ENCODE data around the gene SSR4.

Gene SSR4

DNA sequence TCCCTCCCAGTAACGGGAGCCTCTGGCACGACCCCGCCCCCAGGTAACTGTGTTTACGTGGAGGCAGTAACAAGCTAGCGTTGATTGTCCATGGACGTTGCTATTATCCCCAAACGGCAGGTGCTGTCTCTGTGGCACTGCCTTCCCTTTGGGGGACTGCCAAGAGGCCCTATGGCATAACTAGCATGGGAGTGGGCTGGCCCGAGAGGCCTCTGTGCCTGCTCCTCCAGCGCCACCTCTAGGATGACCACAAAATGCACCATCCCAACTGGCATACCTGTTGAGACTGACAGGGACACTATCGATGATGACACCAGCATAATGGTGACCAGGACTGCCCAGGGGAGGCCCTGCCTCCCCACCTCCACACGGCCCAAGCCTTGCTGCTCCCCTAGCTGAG, 12.2 kb upstream of the SSR4 start:
- DNase-seq: no peak

DNA sequence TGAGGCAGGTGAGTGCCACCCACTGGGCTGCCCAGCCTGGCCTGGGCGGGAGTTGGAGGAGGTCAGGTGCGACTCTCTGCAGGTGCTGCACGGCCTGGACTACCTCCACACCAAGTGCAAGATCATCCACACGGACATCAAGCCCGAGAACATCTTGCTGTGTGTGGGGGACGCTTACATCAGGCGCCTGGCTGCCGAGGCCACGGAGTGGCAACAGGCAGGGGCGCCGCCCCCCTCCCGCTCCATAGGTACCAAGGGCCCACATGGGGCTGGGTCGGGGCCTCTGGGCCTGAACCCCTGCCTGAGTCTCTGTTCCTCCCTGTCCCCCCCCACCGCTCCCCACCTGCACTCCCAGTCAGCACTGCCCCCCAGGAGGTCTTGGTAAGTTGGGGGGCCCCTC, 11.6 kb upstream of the SSR4 start:
- no peak for DNase-seq

DNA sequence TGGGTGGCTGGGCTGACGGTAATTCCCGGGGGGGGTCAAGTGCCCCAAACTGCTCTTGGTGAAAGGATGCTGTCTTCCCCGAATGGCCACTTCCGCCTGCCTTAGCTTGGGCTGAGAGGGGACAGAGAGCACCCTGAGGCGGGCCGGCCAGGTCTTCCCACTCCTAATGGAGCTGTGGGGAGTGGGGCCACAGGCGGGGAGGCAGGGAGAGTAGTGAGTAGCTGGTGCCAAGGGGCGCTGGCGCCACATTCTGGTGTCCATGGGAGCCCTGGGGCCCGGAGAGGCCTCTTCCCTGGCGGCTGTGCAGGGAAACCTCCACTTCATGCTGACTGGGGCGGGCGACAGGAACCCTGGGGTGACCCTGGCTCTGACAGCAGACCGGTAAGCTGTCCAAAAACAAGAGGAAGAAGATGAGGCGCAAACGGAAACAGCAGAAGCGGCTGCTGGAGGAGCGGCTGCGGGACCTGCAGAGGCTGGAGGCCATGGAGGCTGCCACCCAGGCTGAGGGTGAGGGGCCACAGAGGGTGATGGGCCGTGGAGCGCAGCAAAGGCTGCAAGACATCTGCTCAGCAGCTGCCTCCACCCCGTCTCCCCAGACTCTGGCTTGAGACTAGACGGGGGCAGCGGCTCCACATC, 11.0 kb upstream of the SSR4 start:
- DNase-seq: no peak

DNA sequence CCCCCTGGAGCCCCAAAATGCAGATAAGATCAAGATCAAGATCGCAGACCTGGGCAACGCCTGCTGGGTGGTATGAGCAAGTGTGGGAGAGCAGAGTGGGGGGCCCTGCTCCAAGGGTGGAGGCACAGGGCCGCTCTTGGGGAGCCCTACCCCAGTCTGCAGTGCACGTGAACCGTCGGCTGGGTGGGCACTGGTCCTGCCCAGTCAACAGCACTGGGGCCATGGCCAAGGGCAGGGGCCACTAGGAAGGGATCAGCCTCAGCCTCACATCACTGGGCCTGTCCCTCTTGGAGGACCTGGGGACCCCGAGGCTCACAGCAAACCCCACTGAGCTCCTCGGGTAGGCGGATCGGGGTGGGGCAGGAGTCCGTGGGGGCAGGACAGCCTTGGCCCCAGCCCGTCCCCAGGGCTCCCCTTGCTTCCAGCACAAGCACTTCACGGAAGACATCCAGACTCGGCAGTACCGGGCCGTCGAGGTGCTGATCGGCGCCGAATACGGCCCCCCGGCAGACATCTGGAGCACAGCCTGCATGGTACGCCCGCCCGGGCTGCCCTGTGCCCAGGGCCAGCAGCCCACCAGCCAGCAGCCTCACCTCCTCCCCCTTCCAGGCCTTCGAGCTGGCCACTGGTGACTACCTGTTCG, 10.0 kb upstream of the SSR4 start:
- DNase-seq: no peak

DNA sequence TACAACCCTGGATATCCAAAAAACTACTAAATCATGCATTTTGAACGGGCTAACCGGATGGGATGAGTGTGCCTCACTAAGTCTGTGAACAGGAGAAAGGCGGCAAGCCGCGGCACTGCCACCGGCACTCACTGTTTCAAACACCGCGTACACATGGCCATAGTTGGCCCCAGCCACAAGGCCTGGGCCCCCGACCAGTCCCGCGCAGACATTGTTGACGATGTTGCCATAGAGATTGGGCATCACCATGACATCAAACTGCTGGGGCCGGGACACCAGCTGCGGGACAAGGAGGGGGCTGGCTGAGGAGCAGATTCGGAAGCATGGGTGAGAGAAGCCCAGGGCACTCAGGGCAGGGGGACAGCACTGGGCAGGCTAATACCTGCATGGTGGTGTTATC, 7.8 kb upstream of the SSR4 start:
- no peak for DNase-seq

DNA sequence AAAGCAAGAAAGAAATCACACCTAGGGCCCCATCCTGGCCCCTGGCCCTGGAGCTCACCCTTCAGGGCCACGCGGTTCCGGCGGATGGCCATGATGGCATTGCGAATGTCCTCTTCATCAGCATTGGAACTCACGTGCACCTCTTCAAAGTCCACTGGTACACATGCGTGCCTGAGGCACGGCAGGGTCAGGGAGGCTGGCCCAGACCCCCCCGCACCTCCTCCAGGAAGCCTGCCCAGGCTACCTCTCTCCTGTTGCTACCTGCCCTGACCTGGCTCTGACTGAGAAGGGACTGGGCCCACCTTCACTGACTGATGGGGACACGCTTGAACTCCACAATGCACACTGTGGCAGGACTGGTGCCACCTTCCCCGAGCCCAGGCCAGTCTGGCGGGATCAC, 4.8 kb upstream of the SSR4 start:
- DNase-seq: no peak

DNA sequence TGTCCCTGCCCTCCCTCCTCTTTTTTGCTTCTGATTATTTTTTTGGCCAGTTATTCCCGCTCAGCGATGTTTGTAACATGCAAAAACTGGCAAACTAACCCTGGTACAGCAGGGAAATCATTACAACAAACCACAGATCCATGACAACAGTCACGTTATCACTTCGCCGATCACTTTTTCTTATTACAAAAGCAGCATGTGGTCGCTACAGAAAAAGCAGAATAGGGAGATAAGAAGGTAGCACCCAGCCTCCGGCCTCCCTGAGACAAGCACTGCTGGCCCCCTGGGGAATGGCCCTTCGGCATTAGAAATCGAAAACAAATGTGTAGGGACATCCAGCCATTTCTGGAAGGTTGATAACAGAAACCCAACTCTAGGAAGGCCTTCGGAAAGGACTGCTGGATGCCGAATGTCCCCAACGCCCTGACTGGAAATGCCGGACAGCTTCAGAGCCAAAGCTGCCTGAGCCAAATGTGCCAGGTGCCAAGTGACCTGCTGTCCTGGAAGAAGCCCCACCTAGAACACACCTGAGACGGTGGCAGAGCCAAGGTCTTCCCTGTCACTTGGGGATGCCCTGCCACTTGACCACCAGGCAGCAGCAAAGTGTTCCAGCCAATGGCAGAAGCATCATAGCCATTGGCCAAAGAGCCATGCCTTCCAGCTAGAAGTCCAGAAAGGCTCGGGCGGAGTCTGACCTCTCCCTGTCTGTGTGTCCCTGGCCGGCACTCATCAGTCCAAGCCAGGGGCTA, 3.2 kb upstream of the SSR4 start:
- DNase-seq: no peak

DNA sequence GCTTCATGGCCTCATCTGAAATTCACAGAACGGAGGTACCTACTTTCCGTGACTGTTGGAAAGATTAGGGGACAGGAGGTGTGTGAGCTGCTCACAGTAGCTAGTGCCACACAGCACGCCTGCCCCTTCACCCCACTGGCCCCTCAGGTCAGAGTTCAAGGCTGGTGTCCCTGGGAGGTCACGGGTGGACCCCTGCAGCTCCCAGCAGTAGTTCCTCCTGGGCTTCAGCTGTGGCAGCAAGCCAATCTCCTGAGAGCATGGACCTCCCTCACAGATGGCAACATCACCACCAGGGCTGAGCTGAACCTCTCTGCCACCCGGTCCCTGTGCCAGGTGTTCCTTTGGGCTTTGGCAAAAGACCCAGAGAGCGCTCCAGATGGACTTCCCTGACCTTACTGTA, 2.1 kb upstream of the SSR4 start:
- no peak for DNase-seq

DNA sequence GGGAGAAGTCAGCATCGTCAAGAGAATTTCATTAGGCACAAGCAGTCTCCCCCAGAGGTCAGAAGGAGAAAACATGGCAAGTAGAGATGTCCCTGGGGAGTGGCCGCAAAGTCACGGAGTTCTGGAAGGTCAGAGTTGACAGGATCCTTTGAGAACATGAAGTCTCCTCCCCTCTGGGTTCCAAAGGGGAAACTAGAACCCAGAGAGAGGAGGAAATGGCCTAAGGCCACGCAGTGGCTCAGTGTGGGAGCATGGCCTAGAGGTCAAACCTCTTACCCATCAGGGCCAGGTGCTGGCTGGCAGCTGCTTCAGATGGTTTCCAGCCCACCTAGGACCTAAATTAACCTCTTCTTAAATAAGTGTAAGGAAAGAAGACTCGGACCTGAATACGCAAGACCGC, 1.2 kb upstream of the SSR4 start:
- DNase-seq: no peak

DNA sequence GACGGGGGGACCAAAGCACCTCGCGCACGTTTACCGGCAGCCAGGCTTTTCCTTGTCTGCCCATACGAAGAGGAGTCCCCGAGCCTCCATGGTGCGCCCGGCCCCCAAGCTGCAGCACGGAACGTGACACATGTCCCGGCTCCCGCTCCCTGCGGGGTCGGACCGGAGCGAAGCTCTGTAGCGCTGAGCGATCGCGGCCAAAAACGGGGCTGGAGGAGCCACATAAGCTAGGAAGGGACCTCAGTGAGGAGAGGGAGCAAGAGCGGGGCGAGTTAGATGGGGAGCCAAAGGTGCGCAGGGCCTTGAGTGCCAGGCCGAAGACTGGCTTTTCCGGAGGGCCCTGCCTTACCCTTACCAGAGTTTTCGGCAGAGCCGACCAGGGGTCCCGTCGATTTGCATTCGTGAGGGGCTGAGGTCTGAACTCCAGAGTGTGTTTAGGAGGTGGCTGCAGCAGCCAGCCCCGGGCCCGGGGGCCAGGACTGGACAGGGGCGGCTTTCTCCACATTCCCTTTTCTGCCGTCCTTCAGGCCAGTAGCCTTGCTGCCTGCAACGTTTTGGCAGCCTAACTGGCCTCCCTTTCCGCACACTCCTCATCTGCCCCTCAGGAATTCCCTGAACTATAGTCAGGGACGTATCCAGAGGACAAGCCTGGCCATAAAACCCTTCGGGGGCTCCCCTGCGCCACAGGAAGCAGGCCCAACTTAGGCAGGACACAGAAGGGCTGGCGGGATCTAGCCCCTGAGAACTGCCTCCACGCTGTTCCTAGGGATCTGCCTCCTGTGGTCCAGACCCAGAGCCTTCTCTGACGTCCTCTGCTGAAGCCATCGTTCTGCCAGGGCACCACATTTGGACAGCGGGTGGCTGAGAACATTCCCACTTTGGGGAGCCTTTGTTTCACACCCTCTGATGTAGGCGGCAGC, 689 bp downstream of the SSR4 start:
- DNase-seq: no peak

DNA sequence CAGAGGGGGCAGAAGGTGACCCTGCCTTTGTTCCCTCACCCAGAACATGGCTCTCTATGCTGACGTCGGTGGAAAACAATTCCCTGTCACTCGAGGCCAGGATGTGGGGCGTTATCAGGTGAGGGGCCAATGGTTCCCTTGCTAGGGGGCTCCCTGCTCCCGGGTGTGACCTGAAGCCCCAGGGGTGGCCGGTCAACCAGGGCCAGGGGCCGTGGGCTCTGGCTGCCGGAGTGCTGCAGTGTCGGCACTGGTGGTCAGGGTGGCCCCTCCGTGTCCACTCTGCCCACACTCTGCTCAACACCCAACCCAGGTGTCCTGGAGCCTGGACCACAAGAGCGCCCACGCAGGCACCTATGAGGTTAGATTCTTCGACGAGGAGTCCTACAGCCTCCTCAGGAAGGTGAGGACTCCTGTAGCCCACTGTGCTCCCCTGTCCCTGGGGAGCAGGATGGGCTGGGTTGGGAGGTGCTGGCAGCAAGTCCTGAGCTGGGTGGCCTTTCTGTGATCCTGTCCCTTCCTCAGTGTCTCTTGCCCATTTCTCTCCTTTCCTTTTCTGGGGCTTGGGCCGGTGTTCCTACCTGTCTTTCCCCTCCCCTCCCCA, 3.0 kb downstream of the SSR4 start:
- no peak for DNase-seq

DNA sequence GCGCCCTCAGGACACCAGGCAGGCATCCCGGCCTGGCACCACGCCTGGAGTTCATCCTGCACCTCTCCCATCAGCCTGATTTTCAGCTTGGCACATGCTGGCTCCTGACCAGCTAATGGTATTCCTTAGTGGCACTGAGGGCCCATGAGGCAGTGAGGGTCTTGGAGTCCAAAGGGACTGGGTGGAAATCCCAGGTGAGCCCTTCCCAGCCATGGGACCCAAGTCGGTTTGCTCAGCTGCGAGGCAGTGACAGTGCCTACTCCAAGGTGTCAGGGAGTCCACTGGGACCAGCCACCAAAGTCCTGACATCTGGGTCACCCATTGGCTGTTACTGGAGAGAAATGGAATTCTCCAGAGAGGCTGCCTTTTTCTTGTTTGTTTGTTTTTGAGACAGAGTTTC, 4.9 kb downstream of the SSR4 start:
- no peak for DNase-seq

DNA sequence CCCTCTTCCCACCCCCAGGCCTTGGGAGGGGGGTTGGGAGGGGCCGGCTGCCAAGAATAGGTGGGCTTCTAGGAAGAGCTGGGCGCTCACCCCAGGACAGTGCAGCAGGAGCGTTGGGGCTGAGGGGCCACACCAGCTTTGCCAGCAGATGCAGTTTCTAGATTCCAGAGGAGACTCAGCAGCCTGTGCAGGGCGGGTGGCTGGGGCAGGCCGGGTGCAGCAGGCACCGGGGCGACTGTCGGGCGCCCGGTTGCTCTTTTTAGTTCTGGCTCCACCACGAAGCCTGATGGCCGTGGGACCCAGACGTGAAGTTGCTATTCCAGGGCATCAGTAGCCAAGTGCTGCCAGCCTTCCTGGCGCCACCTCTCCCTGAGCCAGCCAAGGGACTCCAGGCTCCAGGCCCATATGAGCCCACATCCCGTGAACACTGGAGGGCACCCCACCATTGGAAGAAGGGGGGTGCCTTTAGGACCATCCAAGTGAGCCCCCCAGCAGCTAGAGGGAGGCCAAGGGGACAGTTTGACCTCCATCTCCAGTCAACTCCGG, 5.8 kb downstream of the SSR4 start:
- DNase-seq: no peak

DNA sequence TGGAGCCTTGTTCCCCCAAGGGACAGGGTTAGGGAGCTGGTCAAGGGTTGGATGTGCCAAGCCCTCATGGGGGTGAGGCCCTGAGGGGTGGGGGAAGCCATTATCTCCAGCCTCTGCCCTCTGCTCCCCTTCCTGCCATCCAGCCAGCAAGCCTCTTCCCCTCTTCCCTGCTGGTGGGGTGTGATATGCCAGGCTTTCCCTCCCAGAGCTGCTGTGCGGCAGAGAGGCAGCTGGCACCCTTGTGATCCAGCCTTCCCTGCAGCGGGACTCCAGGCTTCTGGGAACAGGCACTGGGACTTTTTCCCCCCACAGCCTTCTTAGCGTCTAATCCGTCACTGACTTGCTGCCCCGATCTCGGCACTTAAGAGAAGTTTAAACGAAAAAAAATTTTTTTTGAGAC, 6.3 kb downstream of the SSR4 start:
- no peak for DNase-seq

DNA sequence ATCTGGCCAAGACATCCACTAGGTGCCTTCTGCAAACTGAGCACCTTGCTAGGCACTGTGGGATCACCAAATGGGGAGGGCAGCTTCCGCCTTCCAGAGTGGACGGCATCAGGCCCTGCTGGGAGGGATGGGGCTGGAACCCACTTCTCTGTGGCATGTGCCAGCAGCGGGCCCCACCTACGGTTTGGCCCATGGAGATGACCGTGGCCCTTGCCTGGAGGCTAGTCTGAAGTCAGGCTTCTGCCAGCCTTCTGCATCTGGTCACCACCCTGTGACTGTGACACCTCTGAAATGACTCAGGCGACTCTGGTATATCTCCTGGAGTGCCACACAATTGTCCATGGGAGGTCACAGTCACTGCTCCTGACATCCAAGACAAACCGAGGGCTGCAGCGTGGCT, 7.2 kb downstream of the SSR4 start:
- no peak for DNase-seq

DNA sequence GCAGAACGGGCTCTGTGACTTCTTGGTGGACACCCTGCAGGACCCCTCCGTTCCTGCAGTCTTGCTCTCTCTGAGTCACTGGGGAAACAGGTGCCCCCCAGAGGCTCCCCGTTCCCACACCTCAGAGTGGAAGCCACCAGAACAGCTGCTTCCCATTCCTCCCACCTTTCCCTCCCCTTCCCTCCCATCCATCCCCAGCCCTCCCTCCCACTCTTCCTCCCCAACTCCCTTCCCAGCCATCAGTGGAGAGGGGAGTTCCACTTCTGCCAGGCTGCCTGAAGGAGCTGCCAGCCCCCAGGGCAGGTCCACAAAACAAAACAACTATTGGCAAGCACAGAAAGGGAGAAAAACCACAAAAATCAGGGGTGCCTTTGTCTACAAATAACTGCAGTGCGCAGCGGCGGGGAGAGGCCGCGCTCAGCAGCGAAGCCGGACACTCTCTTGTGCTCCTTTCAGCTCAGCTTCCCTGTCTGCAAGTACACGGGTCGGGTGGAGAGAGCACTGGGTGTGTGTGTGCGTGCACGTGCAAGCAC, 8.1 kb downstream of the SSR4 start:
- DNase-seq: no peak

DNA sequence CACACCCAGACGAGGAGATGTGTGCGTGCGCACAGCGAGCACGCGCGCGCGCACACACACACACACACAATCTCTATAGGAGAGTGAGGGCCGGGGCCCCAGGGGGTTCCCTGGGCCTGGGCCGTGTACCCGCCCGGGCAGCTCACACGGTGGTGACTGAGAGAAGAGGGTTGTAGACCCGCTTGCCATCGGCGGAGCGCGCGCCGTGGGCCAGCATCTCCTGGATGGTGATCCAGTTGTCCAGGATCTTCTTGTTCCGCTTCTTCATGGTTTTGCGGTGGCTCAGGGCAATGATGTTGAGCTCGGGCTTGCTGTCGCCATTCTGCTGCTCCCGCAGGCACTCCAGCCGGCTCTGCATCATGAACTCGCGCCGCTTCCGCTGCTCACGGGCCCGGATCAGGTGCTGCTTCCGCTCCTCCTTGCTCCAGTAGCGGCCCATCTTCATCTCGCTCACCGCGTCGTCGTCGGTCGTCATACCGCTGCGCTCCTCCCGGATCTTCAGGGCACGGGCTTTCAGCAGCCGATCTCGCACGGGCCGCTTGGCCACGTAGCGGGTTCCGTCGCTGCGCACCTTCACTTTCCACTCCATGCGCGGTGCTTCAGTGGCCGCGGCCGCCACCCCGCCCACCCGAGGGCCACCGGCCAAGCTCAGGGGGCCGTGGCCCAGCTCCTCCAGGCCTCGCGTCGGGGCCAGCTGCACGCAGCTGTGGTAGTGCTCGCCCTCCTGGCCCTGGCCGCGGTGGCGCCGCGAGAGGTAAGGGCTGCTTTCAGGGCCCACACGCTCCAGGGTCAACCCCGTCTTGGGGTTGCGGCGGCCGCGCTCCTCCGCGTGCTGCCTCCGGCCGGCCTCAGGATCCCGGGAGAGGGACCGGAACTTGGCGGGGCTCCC, 9.0 kb downstream of the SSR4 start:
- DNase-seq: no peak

DNA sequence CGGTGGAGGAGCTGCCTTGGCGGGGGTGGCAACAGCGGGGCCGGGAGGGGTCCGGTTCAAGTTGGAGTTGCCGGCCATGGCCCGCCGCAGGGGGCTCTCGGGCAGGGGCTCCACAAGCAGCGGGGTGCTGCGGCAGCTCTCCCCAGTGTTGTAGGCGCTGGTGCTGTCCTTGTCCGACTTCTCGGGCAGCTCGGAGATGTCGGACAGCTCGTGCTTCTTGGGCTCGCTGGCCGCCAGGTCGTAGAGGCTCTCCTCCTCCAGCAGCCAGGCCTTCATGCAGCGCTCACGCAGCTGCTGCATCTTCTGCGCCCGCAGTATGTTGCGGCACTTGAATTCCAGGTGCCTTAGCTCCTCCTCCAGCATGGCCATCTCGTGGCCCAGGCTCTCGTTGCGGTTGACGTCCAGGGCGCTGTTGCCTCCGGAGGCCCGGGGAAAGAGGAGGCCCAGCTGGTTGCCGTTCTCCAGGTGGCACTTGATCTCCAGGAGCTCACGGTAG, 9.7 kb downstream of the SSR4 start:
- no peak for DNase-seq

DNA sequence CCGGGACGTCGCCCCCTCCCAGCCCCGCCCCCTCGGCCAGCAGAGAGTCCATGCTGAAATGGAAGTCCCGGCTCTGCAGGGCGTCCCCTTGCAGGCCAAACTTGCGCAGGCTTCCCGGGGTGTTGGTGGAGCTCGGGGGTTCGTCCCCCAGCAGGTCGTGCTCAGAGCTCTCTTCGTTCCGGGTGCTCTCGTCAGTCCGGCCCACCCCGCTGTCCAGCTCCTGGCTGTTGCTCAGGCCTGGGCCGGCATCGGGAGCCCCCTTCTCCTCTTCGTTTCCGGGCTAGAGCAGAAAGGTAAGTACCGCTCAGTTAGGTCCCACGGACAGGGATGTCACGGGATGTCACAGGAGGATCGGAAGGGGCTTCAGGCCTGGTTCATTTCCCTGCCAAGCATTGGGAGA, 10.2 kb downstream of the SSR4 start:
- DNase-seq: no peak

DNA sequence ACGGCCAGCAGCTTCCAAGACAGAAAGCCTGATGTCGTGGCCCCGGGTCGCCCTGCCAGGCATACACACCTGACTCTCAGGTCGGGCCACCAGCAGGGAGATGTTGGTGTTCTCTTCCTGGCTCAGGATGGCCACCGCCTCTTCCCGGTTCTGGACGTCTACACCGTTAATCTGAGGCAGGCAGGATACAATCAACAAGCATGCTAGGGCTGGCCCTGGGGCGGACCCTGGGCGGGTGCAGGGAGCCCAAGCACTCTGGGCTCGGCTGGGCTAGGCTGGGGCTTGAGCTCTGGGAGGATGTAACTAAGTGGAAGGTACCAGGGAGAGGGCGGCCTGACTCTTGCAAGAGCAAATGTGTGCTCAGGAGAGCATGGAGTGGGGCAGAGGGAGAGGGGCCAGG, 11.0 kb downstream of the SSR4 start:
- DNase-seq: no peak

DNA sequence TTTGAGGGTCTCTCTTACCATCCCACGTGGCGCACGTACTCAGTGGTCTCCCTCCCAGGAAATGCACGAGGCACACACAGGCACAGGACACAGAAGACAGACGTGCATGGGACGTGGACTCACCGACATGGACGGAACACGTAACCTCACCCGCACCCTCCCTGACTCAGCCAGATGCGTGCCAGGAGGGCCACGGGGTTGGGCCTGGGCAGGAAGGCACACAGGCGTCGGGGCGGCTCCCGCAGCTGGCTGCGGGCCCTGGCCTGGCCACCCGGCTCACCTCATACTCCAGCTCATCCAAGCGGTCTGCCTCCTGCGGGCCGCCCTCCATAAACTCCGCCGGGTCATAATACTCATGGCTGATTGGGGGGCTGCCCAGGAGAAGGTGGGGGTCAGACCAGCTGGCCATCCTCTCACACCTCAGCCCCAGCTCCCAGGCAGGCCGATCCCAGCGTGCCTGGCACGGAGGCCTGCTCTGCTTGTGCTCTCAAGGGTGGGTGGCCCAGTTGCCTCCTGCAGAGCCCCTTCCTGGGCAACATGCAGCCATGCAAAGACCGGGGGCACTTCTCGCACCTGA, 12.6 kb downstream of the SSR4 start:
- DNase-seq: no peak

All from CD4-positive, alpha-beta T cell treated with Interferon alpha-2 for 1 hour (primary cell).